ENCODE results near the gene SHC1.
"Not testable (repeated sequence)": the region's sequence is repeated elsewhere in the genome, so short reads cannot be mapped to it uniquely, and the experiment has no call there.

The SHC1 gene

DNA sequence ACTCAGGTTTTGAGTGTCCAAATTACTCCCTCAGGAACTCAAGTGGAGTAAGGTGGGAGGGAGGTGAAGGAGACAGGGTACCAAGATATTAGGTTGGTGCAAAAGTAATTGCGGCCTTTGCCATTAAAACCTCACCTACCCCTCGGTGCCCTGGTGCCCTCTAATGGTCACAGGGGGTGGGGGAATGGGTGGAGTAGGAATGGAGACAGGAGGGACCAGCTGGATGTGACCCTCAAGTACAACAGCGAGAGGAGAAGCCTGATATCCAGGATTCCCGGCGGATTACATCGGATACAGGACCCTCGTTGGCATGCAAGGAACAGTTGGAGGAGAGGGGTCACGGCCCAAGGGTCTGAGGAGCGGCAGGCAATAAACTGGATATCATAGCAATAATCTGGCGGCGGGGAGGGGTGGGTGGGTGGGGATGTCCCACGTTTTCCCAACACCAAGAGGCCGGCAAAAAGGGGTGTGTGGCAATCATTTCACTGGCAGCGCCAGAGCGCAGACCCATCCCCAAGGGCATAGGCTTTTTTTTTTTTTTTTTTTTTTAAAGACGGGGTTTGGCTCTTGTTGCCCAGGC is 27.7 kb upstream of the SHC1 start:
- no peak for DNase-seq (ENCODE audit: extremely low read depth, low read depth)

DNA sequence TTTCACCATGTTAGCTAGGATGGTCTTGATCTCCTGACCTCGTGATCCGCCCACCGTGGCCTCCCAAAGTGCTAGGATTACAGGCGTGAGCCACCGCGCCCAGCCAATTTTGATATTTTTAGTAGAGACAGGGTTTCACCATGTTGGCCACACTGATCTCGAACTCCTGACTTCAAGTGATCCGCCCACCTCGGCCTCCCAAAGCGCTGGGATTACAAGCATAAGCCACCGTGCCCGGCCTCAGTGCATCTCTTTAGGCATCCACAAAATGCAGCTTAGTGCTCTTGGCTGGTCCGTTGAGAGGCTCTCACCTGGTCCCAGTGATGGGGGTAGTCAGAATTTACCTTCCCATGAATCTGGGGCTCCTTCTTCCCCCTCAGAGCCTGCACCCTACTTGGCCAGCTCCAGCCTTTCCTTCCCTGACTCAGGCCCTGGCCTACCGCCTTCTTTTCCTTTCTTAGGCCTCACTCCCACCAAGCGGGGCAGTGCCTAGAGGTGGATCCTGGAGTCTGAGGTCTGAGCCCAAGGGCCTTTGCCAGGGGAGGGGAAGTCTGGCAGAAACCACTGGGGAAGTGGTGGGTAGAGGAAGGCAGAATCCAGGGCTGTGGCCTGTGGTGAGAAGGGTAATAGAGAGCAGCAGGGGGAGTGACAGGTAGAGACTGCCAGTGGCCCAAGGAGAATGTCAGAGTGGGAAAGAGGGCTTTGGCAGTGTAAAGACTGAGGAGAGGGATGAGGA is 26.6 kb upstream of the SHC1 start:
- TF ChIP-seq, protein P1, sequence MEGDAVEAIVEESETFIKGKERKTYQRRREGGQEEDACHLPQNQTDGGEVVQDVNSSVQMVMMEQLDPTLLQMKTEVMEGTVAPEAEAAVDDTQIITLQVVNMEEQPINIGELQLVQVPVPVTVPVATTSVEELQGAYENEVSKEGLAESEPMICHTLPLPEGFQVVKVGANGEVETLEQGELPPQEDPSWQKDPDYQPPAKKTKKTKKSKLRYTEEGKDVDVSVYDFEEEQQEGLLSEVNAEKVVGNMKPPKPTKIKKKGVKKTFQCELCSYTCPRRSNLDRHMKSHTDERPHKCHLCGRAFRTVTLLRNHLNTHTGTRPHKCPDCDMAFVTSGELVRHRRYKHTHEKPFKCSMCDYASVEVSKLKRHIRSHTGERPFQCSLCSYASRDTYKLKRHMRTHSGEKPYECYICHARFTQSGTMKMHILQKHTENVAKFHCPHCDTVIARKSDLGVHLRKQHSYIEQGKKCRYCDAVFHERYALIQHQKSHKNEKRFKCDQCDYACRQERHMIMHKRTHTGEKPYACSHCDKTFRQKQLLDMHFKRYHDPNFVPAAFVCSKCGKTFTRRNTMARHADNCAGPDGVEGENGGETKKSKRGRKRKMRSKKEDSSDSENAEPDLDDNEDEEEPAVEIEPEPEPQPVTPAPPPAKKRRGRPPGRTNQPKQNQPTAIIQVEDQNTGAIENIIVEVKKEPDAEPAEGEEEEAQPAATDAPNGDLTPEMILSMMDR (IDR thresholded peaks at IDR 0.05; ENCODE audit: low read depth, low read length) = no peak
- DNase-seq (ENCODE audit: extremely low read depth, low read depth) = no peak

More for the DNA sequence above, 27.7 kb upstream of the SHC1 start:
- TF ChIP-seq, protein P1 (IDR thresholded peaks at IDR 0.05; ENCODE audit: low read depth, low read length) = no peak

DNA sequence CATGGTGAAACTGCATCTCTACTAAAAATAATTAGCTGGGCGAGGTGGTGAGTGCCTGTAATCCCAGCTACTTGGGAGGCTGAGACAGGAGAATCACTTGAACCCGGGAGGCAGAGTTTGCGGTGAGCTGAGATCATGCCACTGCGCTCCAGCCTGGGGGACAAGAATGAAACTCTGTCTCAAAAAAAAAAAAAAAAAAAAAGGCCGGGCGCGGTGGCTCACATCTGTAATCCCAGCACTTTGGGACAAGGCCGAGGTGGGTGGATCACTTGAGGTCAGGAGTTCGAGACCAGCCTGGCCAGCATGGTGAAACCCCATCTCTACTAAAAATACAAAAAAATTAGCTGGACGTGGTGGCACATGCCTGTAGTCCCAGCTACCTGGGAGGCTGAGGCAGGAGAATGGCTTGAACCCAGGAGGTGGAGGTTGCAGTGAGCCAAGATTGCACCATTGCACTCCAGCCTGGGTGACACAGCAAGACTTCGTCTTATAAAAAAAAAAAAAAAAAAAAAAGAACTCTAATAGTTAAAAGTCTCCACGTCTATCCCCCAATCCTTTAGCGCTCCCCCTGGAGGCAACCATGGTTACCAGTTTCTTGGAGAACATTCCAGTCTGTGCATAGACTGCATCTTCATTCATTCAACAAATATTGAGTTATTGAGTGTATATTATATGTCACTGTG is 24.9 kb upstream of the SHC1 start:
- DNase-seq (ENCODE audit: extremely low read depth, low read depth) = not testable (repeated sequence)
- TF ChIP-seq, protein P1 (IDR thresholded peaks at IDR 0.05; ENCODE audit: low read depth, low read length) = peak; percentile 61

DNA sequence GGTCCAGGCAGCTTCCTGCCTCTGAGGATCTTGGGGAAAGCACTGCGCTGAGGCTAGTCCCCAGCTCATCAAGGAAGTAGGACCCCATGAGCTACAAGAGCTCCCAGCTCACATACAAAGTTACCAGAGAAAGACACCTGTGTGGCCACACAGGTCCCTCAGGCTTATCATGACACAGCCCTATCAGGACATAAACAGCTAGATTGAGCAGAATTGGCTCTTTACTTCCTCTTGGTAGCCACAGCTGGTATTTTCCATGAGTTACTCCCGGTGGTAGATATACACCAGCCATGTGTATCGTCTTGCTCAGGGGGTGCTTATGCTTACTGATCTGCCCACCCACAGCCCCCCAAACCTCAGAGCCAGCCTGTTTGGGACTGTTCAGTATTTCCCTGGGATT is 24.0 kb upstream of the SHC1 start:
- TF ChIP-seq, protein P1 (IDR thresholded peaks at IDR 0.05; ENCODE audit: low read depth, low read length) = no peak
- DNase-seq (ENCODE audit: extremely low read depth, low read depth) = no peak

DNA sequence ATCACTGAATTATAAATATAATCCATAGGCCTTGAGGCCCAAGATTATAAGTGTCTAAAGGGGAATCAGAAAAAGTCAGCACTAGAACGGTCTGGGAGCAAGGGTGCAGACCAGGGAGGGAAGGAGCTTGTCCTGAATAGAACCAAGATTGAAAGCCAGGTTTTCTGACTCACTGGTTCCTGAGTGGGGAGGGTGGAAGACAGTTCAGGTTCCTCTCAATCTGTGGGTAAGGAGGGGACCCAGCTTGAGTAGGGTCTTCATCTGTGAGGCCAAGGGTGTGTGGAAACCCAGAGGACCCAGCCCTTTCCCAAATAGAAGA is 23.7 kb upstream of the SHC1 start:
- TF ChIP-seq, protein P1 (IDR thresholded peaks at IDR 0.05; ENCODE audit: low read depth, low read length) = no peak
- DNase-seq (ENCODE audit: extremely low read depth, low read depth) = no peak

DNA sequence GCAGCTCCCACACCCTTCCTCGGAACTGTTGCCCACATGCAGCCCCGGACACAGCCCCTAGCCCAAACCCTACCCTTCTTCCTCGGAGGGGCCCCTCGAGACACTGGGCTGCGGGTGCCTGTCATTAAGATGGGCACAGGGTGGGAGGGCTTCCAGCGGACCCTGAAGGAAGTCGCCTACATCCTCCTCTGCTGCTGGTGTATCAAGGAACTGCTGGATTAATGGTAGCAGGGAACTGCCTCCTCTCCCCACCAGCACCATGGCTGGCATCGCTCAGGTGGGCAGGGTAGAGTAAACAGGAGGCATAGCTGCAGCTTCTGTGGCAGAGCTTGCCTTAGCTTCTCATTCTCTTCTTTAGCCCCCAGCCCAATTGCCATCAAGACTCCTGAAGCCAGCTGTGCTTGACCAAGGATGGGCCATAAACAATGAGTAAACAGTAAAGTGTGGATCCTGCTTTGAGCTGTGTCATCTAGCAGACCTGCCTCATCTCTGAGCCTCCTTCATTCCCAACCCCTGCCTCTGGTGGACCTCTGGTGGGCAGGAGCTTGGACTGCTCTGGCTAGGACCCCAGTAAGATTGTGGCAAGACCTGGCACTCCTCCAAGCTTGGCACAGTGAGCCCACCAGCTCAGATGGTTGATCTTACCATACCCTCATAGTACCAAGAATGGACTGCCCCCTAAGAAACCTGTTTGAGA is 23.2 kb upstream of the SHC1 start, which contains the start of gene LENEP:
TSS of gene LENEP (plus strand) at position 15 of the 697 bp plus-strand sequence. CDS start at position 37, 22 bp downstream.
- TF ChIP-seq, protein P1 (IDR thresholded peaks at IDR 0.05; ENCODE audit: low read depth, low read length) = no peak
- DNase-seq (ENCODE audit: extremely low read depth, low read depth) = no peak
